Fibroblast of lung (primary cell): ENCODE results near the gene HOXA13.

Experiments
- EZH2 ChIP-seq: IDR thresholded peaks from 2 replicates; pipeline ENCODE4 v1.5.1; 2012; ENCODE audit warnings: low read length, control low read depth, mild to moderate bottlenecking; ENCODE audit errors: missing control alignments
- TF ChIP-seq, protein P1 (sequence below), 2 donors: IDR thresholded peaks in 1 of 2; conservative IDR thresholded peaks in 1 of 2; 1 replicate in 1 of 2; 2 replicates in 1 of 2; pipeline ENCODE4 v1.5.1; 2011 to 2012; ENCODE audit warnings: low read length in 2 of 2, control low read depth in 1 of 2, inconsistent platforms in 1 of 2, low read depth in 1 of 2, mild to moderate bottlenecking in 1 of 2

DNA sequence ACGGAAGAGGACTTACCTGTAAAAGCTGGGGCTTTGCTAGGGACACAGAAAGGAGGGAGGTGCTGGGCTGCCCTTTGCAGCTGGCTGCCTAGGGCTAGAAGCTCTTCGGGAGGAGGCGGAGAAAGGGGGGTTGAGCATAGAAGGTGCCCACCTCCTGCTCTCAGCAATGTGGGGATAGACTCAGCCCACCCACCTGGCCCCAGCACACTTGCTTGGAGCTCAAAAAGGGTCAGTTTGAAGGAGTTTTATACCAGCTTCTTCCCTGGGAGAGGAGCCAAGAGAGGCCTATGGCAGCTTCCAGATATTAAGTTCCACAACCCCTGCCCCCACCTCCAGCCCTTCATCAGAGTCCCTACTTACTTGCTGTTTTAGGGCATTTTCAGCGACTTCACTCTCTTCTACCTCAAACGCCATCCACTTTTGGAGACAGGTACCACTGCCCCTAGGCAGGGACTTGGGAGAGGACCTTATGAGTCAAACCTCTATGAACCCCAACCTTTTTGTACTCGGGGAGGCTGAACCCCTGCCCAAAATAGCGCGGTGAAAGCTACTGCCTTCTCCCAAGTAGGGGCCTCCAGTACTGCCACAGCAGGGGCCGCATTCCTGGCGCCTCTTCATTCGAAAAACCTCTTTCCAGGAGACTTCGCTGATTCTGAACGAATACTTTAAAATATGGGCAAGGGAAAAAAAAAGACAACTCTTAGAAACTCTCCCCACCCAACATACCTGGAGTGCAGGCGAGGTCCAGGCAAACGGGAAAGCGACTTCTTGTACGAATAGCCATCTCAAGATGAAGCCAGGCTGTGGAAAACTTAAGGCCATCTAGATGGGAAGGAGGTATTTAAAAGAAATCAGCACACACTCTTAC lies 41.5 kb upstream of the HOXA13 start:
- TF ChIP-seq, protein P1, sequence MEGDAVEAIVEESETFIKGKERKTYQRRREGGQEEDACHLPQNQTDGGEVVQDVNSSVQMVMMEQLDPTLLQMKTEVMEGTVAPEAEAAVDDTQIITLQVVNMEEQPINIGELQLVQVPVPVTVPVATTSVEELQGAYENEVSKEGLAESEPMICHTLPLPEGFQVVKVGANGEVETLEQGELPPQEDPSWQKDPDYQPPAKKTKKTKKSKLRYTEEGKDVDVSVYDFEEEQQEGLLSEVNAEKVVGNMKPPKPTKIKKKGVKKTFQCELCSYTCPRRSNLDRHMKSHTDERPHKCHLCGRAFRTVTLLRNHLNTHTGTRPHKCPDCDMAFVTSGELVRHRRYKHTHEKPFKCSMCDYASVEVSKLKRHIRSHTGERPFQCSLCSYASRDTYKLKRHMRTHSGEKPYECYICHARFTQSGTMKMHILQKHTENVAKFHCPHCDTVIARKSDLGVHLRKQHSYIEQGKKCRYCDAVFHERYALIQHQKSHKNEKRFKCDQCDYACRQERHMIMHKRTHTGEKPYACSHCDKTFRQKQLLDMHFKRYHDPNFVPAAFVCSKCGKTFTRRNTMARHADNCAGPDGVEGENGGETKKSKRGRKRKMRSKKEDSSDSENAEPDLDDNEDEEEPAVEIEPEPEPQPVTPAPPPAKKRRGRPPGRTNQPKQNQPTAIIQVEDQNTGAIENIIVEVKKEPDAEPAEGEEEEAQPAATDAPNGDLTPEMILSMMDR (conservative IDR thresholded peaks at IDR 0.05 in 1 of 2, IDR thresholded peaks at IDR 0.05 in 1 of 2; ENCODE audit: low read depth in 1 of 2, low read length in 2 of 2) = no peak
- TF ChIP-seq EZH2 = no peak
